Omental fat pad (tissue), 4 donors: ENCODE measurements around the gene BCAR3. TPM values are rescaled to one million over a fixed set of nuclear protein-coding genes. Genes with fewer than 3 reads are reported as not detected.

ENCODE experiments used
- ATAC-seq: fragments of 150-250 bp; one replicate; pipeline ENCODE4 v1.9.1; 2016; ENCODE audit warnings: mild to moderate bottlenecking, moderate library complexity; ENCODE audit not compliant: low FRiP score
- DNase-seq: peaks from one replicate; pipeline ENCODE4 v3.0.0-alpha.2; 2019; ENCODE audit warnings: low spot score
- CTCF ChIP-seq, 3 donors: fragments of 450-650 bp; IDR thresholded peaks; one replicate each; pipeline ENCODE4 v1.5.1; 2016 to 2017; ENCODE audit warnings: antibody characterized with exemption in 3 of 3, mild to moderate bottlenecking in 3 of 3, moderate library complexity in 2 of 3
- total RNA-seq, 4 donors: library from RNA; depleted of rRNA; stranded (reverse); fragments of >200 nt; gene quantifications; one replicate each; pipeline ENCODE4 v1.1.0, GENCODE V29; 2016

The BCAR3 gene
- total RNA-seq, 4 donors from 2014 or later, result 43.7 to 73.5 (median 45.8) TPM

- no peak for TF ChIP-seq CTCF (IDR thresholded peaks at IDR 0.05)
- DNase-seq, result no peak
- no peak for ATAC-seq
Measured at GRCh38 chr1:93707956-93708355, 26.3 kb upstream of the BCAR3 start.

DNA sequence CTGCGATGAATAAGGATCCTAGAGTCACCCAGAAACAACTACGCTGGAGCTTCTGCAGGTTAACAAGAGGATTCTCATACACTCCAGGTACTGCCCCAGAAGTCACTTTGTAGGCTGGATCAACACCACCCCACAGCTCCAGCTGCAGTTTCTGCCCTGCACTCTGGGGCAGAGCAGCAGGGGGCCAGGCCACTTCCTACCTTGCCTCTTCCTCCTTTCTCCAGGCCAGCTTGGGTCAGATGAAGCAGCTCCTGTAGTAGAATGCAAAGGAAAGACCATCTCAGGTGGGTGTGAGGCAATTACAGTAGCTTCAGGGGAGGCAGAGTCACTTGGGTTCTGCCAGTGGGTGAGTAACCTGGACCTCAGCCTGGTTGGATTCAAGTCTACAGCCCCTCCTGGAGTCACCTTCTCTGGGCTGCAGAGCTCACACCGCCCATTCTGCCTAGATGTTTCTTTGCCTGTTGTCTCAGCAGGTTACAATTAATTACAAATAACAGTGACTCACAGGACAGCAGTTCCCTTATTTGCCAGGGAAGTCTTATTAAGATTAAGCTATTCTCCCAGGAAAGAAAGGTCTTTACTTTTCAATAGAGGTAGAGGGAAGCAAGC lies 24.4 kb upstream of the BCAR3 start:
- TF ChIP-seq CTCF (IDR thresholded peaks at IDR 0.05), result no peak
- ATAC-seq (no peak), DNase-seq (no peak)

GRCh38 chr1:93704052-93704451 lies 22.4 kb upstream of the BCAR3 start:
- no peak for TF ChIP-seq CTCF (IDR thresholded peaks at IDR 0.05)

GRCh38 chr1:93703643-93704042 lies 22.0 kb upstream of the BCAR3 start:
- ATAC-seq (no peak), DNase-seq (no peak)
- no peak for TF ChIP-seq CTCF (IDR thresholded peaks at IDR 0.05)

More at GRCh38 chr1:93704052-93704451, 22.4 kb upstream of the BCAR3 start:
- no peak for DNase-seq
- ATAC-seq, result no peak

- ATAC-seq, result no peak
- no peak for TF ChIP-seq CTCF (IDR thresholded peaks at IDR 0.05)
- no peak for DNase-seq
Measured at GRCh38 chr1:93702828-93703183, 21.2 kb upstream of the BCAR3 start.

- no peak for TF ChIP-seq CTCF (IDR thresholded peaks at IDR 0.05)
- DNase-seq, result no peak
- no peak for ATAC-seq
Measured at GRCh38 chr1:93702111-93702827, 20.6 kb upstream of the BCAR3 start.

- peak; percentile 72 for ATAC-seq
- no peak for DNase-seq
- no peak for TF ChIP-seq CTCF (IDR thresholded peaks at IDR 0.05)
Measured at GRCh38 chr1:93701629-93702028, 20.0 kb upstream of the BCAR3 start.
